Measurements from ENCODE around the gene MAP3K6. TPM values are rescaled to one million over a fixed set of nuclear protein-coding genes. Genes with fewer than 3 reads are reported as not detected.

MAP3K6 gene
- total RNA-seq, 4 donors from 2014 or later: 26.4 to 129 (median 35.1) TPM

DNA sequence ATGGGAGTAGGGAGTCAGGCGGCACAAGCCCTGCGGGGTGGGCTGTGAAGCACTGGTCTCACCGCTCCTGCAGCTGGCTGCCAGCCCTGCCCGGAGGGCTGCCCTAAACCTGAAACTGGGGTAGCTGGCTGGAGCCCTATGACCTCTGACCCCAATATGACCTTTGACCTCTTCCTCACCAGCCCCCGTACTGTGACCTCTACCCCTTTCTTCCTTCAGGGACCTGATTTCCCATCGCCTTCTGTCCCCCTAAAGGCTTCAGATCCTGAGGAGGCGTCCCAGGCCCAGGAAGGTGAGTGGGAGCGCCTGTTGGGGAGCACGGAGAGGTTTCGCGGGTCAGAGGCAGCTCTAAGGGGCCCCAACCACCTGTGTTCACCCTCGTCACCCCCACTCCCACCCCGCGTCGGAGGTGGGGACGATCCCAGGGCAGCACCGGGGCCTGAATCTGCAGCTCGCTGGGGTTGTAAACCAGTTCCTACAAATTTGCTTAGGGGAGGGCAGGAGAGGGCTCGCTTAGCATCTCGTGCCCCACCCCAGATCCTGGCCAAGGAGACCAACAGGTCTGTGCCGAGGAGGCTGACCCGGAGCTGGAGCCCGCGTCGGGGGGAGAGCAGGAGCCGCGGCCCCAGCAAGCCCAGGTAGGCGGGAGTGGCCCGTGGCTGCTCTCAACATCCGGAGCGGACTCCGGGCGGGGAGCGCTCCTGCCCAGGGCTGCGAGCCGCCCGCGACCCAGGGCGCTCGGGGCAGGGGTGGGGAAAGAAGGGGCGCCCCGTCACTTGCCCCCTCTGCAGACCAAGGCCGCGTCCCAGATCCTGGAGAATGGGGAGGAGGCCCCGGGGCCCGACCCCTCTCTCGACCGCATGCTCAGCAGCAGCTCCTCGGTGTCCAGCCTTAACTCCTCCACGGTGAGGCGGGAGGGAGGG lies 17.6 kb downstream of the MAP3K6 start:
- TF ChIP-seq, protein P1, sequence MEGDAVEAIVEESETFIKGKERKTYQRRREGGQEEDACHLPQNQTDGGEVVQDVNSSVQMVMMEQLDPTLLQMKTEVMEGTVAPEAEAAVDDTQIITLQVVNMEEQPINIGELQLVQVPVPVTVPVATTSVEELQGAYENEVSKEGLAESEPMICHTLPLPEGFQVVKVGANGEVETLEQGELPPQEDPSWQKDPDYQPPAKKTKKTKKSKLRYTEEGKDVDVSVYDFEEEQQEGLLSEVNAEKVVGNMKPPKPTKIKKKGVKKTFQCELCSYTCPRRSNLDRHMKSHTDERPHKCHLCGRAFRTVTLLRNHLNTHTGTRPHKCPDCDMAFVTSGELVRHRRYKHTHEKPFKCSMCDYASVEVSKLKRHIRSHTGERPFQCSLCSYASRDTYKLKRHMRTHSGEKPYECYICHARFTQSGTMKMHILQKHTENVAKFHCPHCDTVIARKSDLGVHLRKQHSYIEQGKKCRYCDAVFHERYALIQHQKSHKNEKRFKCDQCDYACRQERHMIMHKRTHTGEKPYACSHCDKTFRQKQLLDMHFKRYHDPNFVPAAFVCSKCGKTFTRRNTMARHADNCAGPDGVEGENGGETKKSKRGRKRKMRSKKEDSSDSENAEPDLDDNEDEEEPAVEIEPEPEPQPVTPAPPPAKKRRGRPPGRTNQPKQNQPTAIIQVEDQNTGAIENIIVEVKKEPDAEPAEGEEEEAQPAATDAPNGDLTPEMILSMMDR (IDR thresholded peaks at IDR 0.05; ENCODE audit: low read depth): no peak

DNA sequence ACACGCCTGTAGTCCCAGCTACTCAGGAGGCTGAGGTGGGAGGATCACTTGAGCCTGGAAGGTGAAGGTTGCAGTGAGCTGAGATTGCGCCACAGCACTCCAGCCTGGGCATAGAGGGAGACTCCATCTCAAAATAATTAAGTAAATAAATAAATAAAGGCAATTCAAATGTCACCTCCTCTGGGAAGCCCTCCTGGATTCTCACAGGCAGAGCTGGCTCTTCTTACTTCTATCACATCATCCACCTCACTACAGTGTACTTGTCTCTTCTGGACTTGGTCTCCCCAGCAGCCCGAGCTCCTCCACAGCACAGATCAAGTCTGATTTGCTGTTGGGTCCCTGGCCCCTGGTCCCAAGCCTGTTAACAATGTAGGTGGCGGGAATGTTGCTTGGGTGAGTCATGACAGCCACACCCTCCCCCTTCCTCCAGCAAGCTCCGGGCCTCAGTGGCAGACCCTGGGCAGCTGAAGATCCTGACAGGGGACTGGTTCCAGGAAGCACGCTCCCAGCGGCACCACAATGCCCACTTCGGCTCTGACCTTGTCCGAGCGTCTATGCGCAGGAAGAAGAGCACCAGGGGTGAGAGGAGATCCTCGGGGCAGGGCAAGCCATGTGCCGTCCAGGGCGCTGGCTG lies 19.7 kb downstream of the MAP3K6 start:
- TF ChIP-seq, protein P1 (IDR thresholded peaks at IDR 0.05; ENCODE audit: low read depth): no peak

DNA sequence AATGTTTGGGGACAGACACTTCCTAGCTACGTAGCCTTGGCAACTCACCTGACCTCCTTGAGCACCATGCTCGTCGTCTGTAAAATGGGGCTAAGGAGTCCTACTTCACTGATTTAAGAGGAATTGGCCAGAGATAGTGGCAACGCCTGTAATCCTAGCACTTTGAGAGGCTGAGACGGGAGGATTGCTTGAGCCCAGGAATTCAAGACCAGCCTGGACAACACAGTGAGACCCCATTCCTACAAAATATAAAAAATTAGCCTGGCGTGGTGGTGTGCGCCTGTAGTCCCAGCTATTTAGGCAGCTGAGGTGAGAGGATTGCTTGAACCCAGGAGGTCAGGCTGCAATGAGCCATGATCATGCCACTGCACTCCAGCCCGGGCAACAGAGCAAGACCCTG lies 20.4 kb downstream of the MAP3K6 start:
- TF ChIP-seq, protein P1 (IDR thresholded peaks at IDR 0.05; ENCODE audit: low read depth): no peak

DNA sequence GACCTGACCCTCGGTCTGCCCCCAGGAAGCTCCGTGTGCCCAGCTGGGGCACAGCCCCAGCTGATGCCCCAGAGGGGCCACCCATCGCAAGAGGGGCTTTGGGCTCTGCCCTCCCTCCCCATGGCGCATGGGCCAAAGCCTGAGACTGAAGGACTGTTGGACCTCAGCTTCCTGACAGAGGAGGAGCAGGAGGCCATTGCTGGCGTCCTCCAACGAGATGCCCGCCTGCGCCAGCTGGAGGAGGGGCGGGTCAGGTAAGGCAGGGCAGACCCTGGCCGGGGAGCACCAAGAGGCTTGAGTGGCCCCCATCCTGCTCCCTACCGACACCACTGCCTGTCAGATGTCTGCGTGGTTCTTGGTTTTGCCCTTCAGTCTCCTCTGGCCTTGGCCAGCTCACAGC lies 21.5 kb downstream of the MAP3K6 start:
- TF ChIP-seq, protein P1 (IDR thresholded peaks at IDR 0.05; ENCODE audit: low read depth): no peak

DNA sequence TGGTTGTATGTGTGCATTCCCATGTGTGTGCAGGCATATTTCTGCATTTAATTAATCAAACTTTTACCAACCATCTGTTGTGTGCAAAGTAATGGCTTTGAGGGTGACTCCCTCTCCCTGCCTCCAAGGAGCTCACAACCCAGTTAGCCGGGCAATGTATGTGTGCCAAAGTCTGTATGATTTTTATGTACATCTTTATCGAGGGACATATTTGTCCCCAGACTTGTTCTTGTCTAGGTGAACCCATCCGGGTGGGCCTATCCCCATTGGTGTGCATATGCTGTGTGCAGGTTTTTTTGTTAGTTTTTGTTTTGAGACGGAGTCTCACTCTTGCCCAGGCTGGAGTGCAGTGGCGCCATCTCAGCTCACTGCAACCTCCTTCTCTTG lies 23.1 kb downstream of the MAP3K6 start:
- TF ChIP-seq, protein P1 (IDR thresholded peaks at IDR 0.05; ENCODE audit: low read depth): no peak

DNA sequence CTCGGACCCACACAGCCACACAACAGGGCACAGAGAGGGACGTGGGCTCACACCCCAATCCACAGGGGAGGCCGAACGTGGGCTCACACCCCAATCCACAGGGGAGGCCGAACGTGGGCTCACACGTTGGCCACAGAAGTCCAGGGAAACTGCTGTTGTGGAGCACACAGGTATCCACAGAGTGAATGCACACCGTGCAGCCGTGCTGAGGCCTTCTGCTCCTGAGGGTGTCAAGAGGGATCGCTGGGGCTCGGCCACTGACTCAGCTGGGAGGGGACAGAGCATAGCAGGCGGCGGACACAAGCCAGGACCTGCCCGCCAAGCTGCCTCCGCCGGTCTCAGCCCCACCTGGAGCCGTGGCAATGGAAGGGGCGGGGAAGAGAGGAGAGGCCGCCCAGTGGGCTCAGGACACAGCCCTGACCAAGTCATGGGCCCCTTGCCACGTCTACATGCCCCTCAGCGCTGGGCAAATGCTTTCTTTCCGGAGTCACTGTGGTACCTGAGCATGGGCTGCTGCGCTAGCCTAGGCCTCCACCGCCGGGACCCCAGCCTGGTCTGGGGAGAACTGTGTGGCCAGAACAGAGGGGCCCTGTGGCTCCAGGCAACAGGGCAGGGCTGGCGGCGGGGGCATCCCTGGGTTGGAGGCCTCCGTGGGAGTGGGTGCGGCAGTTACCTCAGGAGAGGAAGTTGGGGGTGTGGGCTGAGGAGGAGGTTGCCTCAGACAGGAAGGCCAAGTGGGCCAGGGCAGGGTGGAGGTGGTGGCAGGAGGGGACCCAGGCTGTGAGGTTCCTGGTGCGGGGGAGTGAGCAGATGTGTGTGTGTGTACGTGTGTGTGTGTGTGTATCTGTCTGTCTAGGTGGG lies 23.8 kb downstream of the MAP3K6 start:
- TF ChIP-seq, protein P1 (IDR thresholded peaks at IDR 0.05; ENCODE audit: low read depth): no peak
